Measurements from ENCODE around the gene ESYT3. TPM values are rescaled to one million over a fixed set of nuclear protein-coding genes. Genes with fewer than 3 reads are reported as not detected.

ESYT3 gene
- total RNA-seq, 1 experiment from 2014 or later = 2.6 TPM

DNA sequence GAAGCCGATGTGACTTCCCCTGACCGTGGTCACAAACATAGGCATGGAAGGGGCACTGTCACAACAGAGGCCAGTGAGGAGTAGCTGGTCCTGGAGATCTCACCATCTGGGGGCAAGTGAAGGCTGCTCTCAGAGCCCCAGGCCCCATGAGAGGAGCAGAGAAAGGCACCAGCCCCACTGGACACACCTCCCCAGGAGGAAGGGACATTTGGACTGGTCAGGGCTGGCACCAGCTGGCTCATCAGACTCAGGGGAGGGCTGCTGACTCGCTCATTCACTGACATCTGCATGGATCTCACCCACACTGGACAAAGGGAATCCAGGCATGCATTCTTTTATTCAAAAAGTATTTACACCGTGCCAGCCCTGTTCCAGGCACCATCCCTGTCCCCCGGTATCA, 26.8 kb downstream of the ESYT3 start:
- 0 out of 2 replicates have a peak, but pooled peaks have one; percentile 15 for ATAC-seq
- Histone ChIP-seq H3K36me3 (ENCODE audit: control insufficient read depth, insufficient read depth, low read length) (no peaks in the 10 kb centered on the region), H3K9me3 (ENCODE audit: control insufficient read depth, insufficient read depth, low read depth, low read length) (no peaks in the 10 kb centered on the region), H3K27me3 (ENCODE audit: control insufficient read depth, insufficient read depth, low read length) (no peaks in the 10 kb centered on the region), H3K27ac (ENCODE audit: low read length) (no peak overlapping the region), H3K4me3 (ENCODE audit: low read depth in 2 of 2, low read length in 2 of 2) (no peak overlapping the region), H3K4me1 (ENCODE audit: control insufficient read depth, insufficient read depth, low read length) (no peaks in the 10 kb centered on the region)
- in situ Hi-C loops (cut with HindIII; ENCODE audit: low pct_unique_long_range_greater_than_20kb, low sequenced_read_pairs) (no loop called here), intact Hi-C loops (cut with micrococcal nuclease; ENCODE audit: unreplicated experiment) (no loop called here)
- ChIA-PET CTCF (interaction anchor here (0.8 kb wide), 1 partner anchor 454 kb away, joined by 4 read pairs; no protein-coding TSS in a partner anchor), POLR2A (interaction anchor here (0.6 to 0.7 kb wide), 2 partner anchors 10 to 21 kb away, joined by 3 read pairs; no protein-coding TSS in a partner anchor)
- TF ChIP-seq, protein P1, sequence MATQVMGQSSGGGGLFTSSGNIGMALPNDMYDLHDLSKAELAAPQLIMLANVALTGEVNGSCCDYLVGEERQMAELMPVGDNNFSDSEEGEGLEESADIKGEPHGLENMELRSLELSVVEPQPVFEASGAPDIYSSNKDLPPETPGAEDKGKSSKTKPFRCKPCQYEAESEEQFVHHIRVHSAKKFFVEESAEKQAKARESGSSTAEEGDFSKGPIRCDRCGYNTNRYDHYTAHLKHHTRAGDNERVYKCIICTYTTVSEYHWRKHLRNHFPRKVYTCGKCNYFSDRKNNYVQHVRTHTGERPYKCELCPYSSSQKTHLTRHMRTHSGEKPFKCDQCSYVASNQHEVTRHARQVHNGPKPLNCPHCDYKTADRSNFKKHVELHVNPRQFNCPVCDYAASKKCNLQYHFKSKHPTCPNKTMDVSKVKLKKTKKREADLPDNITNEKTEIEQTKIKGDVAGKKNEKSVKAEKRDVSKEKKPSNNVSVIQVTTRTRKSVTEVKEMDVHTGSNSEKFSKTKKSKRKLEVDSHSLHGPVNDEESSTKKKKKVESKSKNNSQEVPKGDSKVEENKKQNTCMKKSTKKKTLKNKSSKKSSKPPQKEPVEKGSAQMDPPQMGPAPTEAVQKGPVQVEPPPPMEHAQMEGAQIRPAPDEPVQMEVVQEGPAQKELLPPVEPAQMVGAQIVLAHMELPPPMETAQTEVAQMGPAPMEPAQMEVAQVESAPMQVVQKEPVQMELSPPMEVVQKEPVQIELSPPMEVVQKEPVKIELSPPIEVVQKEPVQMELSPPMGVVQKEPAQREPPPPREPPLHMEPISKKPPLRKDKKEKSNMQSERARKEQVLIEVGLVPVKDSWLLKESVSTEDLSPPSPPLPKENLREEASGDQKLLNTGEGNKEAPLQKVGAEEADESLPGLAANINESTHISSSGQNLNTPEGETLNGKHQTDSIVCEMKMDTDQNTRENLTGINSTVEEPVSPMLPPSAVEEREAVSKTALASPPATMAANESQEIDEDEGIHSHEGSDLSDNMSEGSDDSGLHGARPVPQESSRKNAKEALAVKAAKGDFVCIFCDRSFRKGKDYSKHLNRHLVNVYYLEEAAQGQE (IDR thresholded peaks at IDR 0.05; ENCODE audit: insufficient read depth in 1 of 2, low read depth in 2 of 2, low read length in 1 of 2) = no peak
- no peak for TF ChIP-seq SIN3A (IDR thresholded peaks at IDR 0.05; ENCODE audit: borderline replicate concordance, insufficient read depth, low read depth, low read length)
- TF ChIP-seq POLR2AphosphoS5 (IDR thresholded peaks at IDR 0.05; ENCODE audit: low read depth, low read length) = no peak
- TF ChIP-seq TCF7L2 (IDR thresholded peaks at IDR 0.05; ENCODE audit: low read depth, low read length) = no peak
- TF ChIP-seq, protein P2, sequence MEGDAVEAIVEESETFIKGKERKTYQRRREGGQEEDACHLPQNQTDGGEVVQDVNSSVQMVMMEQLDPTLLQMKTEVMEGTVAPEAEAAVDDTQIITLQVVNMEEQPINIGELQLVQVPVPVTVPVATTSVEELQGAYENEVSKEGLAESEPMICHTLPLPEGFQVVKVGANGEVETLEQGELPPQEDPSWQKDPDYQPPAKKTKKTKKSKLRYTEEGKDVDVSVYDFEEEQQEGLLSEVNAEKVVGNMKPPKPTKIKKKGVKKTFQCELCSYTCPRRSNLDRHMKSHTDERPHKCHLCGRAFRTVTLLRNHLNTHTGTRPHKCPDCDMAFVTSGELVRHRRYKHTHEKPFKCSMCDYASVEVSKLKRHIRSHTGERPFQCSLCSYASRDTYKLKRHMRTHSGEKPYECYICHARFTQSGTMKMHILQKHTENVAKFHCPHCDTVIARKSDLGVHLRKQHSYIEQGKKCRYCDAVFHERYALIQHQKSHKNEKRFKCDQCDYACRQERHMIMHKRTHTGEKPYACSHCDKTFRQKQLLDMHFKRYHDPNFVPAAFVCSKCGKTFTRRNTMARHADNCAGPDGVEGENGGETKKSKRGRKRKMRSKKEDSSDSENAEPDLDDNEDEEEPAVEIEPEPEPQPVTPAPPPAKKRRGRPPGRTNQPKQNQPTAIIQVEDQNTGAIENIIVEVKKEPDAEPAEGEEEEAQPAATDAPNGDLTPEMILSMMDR (IDR thresholded peaks at IDR 0.05) = no peak
- DNase-seq (ENCODE audit: low read depth, low spot score) = no peak
- BruUV-seq (replicated peaks) = no TSS peak

DNA sequence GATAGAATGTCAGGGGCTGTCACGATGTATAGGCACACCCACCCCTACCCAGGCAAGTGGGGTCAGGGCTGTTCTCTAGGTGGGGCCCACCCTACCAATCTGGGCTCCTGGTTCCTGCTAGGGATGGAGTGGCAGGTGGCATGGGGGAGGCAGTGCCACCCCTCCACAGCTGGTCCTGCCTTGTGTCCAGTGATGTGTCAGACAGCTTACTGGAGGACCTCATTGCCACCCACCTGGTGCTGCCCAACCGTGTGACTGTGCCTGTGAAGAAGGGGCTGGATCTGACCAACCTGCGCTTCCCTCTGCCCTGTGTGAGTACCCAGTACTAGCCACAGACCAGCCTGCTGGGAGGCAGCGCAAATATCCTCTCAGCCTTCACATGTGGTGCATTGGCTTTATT, 27.5 kb downstream of the ESYT3 start:
- no peaks in the 10 kb centered on the region for H3K4me1 ChIP-seq (ENCODE audit: control insufficient read depth, insufficient read depth, low read length)
- DNase-seq (ENCODE audit: low read depth, low spot score) = no peak

More for the DNA sequence above, 27.5 kb downstream of the ESYT3 start:
- no peak for ATAC-seq
- H3K27ac ChIP-seq (ENCODE audit: low read length) = no peak overlapping the region
- CTCF ChIA-PET = interaction anchor here (0.8 kb wide), 1 partner anchor 454 kb away, joined by 4 read pairs; no protein-coding TSS in a partner anchor
- H3K4me3 ChIP-seq (ENCODE audit: low read depth in 2 of 2, low read length in 2 of 2) = no peak overlapping the region
- intact Hi-C loops (cut with micrococcal nuclease; ENCODE audit: unreplicated experiment) (no loop called here), in situ Hi-C loops (cut with HindIII; ENCODE audit: low pct_unique_long_range_greater_than_20kb, low sequenced_read_pairs) (no loop called here)
- no peaks in the 10 kb centered on the region for H3K27me3 ChIP-seq (ENCODE audit: control insufficient read depth, insufficient read depth, low read length)
- TF ChIP-seq, protein P1 (IDR thresholded peaks at IDR 0.05; ENCODE audit: insufficient read depth in 1 of 2, low read depth in 2 of 2, low read length in 1 of 2) = no peak
- TF ChIP-seq TCF7L2 (IDR thresholded peaks at IDR 0.05; ENCODE audit: low read depth, low read length) (no peak), SIN3A (IDR thresholded peaks at IDR 0.05; ENCODE audit: borderline replicate concordance, insufficient read depth, low read depth, low read length) (no peak), POLR2AphosphoS5 (IDR thresholded peaks at IDR 0.05; ENCODE audit: low read depth, low read length) (no peak)
- TF ChIP-seq, protein P2 (IDR thresholded peaks at IDR 0.05) = no peak
- H3K36me3 ChIP-seq (ENCODE audit: control insufficient read depth, insufficient read depth, low read length) = no peaks in the 10 kb centered on the region
- POLR2A ChIA-PET = no interaction called here
- H3K9me3 ChIP-seq (ENCODE audit: control insufficient read depth, insufficient read depth, low read depth, low read length) = no peaks in the 10 kb centered on the region
- BruUV-seq (replicated peaks) = no TSS peak

All from Panc1 (cell line).